Liver (tissue), 9 donors: ENCODE results near the gene SEC61G. TPM values are rescaled to one million over a fixed set of nuclear protein-coding genes. Genes with fewer than 3 reads are reported as not detected.

Source experiments
- DNase-seq: peaks from one replicate; pipeline ENCODE4 v3.0.0-alpha.2; 2017; ENCODE audit warnings: low spot score
- H3K27ac ChIP-seq, 2 donors: one replicate each; pipeline ENCODE4 v1.7.0; 2013; ENCODE audit warnings: inconsistent platforms in 2 of 2, low read length in 2 of 2, control low read depth in 1 of 2, low read depth in 1 of 2, mild to moderate bottlenecking in 1 of 2
- H3K27me3 ChIP-seq, 4 donors: one replicate each; pipeline versions ENCODE4 v1.6.1 to v1.7.0; 2013; ENCODE audit warnings: low read length in 3 of 4, inconsistent platforms in 1 of 4, mild to moderate bottlenecking in 1 of 4, moderate library complexity in 1 of 4; ENCODE audit not compliant: control insufficient read depth in 4 of 4, insufficient read depth in 4 of 4
- H3K36me3 ChIP-seq, 4 donors: one replicate each; pipeline versions ENCODE4 v1.6.1 to v1.7.0; 2013; ENCODE audit warnings: low read length in 3 of 4, mild to moderate bottlenecking in 3 of 4, low read depth in 1 of 4, moderate library complexity in 1 of 4; ENCODE audit not compliant: control insufficient read depth in 4 of 4, insufficient read depth in 3 of 4
- H3K4me1 ChIP-seq, 4 donors: one replicate each; pipeline versions ENCODE4 v1.6.1 to v1.7.0; 2013; ENCODE audit warnings: low read length in 3 of 4, mild to moderate bottlenecking in 3 of 4, moderate library complexity in 1 of 4; ENCODE audit not compliant: control insufficient read depth in 4 of 4, insufficient read depth in 4 of 4
- H3K4me3 ChIP-seq, 3 donors: one replicate each; pipeline versions ENCODE4 v1.6.1 to v1.7.0; 2013; ENCODE audit warnings: low read length in 3 of 3, control low read depth in 1 of 3, low read depth in 1 of 3, mild to moderate bottlenecking in 1 of 3
- H3K9ac ChIP-seq, 2 donors: one replicate each; pipeline ENCODE4 v1.7.0; 2013; ENCODE audit warnings: low read length in 2 of 2, mild to moderate bottlenecking in 2 of 2, moderate library complexity in 2 of 2, control low read depth in 1 of 2, low read depth in 1 of 2
- H3K9me3 ChIP-seq, 4 donors: one replicate each; pipeline versions ENCODE4 v1.6.1 to v1.7.0; 2013; ENCODE audit warnings: low read length in 3 of 4; ENCODE audit not compliant: control insufficient read depth in 4 of 4
- FOXA1 ChIP-seq: IDR thresholded peaks from 2 replicates; pipeline ENCODE4 v1.6.1; 2016; ENCODE audit warnings: antibody characterized with exemption
- FOXA2 ChIP-seq: IDR thresholded peaks from 2 replicates; pipeline ENCODE4 v1.6.1; 2016; ENCODE audit warnings: antibody characterized with exemption
- GABPA ChIP-seq, 2 donors: IDR thresholded peaks in 1 of 2; conservative IDR thresholded peaks in 1 of 2; 2 replicates each; pipeline ENCODE4 v1.6.1; 2016; ENCODE audit warnings: antibody characterized with exemption in 2 of 2, mild to moderate bottlenecking in 1 of 2, moderate library complexity in 1 of 2
- HNF4A ChIP-seq, 2 donors: conservative IDR thresholded peaks; 2 replicates each; pipeline ENCODE4 v1.6.1; 2016; ENCODE audit warnings: antibody characterized with exemption in 2 of 2, mild to moderate bottlenecking in 2 of 2
- HNF4G ChIP-seq: IDR thresholded peaks from 2 replicates; pipeline ENCODE4 v1.6.1; 2016; ENCODE audit warnings: antibody characterized with exemption
- JUND ChIP-seq, 2 donors: IDR thresholded peaks; 2 replicates each; pipeline ENCODE4 v1.6.1; 2016; ENCODE audit warnings: antibody characterized with exemption in 2 of 2
- NR2F2 ChIP-seq: IDR thresholded peaks from 2 replicates; pipeline ENCODE4 v1.6.1; 2016; ENCODE audit warnings: antibody characterized with exemption
- RAD21 ChIP-seq, 2 donors: IDR thresholded peaks; 2 replicates each; pipeline ENCODE4 v1.6.1; 2016; ENCODE audit warnings: antibody characterized with exemption in 2 of 2, mild to moderate bottlenecking in 2 of 2
- RXRA ChIP-seq, 2 donors: IDR thresholded peaks; 2 replicates each; pipeline ENCODE4 v1.6.1; 2017 to 2018; ENCODE audit warnings: antibody characterized with exemption in 2 of 2, mild to moderate bottlenecking in 1 of 2
- SP1 ChIP-seq: IDR thresholded peaks from 2 replicates; pipeline ENCODE4 v1.6.1; 2018; ENCODE audit warnings: antibody characterized with exemption, mild to moderate bottlenecking
- TAF1 ChIP-seq: conservative IDR thresholded peaks from 2 replicates; pipeline ENCODE4 v1.6.1; 2016; ENCODE audit warnings: antibody characterized with exemption, mild to moderate bottlenecking
- YY1 ChIP-seq: IDR thresholded peaks from 2 replicates; pipeline ENCODE4 v1.6.1; 2016; ENCODE audit warnings: antibody characterized with exemption, mild to moderate bottlenecking
- WGBS: extraction: QIAGEN DNeasy Blood & Tissue Kit; methylation state at CpG from one replicate; pipeline ENCODE4 v1.1.7; 2013; 5-methylcytosine and 5-hydroxymethylcytosine counted together
- polyA plus RNA-seq, 2 donors: library from polyadenylated mRNA; stranded (reverse) in 1 of 2; unstranded in 1 of 2; fragments of 200-250 nt in 1 of 2; fragments of >200 nt in 1 of 2; fragmentation: Nextera tagmentation in 1 of 2; extraction: Ambion mirVana in 1 of 2; gene quantifications; one replicate each; pipeline versions ENCODE4 v1.2.1 to v1.2.3, GENCODE V29; 2013 to 2015
- total RNA-seq, 2 donors: library from RNA; depleted of rRNA; stranded (reverse); fragments of >200 nt; gene quantifications; one replicate each; pipeline ENCODE4 v1.2.3, GENCODE V29; 2014
- TF ChIP-seq, protein P1 (sequence below): IDR thresholded peaks from 2 replicates; pipeline ENCODE4 v1.6.1; 2016; ENCODE audit warnings: antibody characterized with exemption
- TF ChIP-seq, protein P2 (sequence below): IDR thresholded peaks from 2 replicates; pipeline ENCODE4 v1.6.1; 2016; ENCODE audit warnings: antibody characterized with exemption
- TF ChIP-seq, protein P3 (sequence below): IDR thresholded peaks from 2 replicates; pipeline ENCODE4 v1.6.1; 2016; ENCODE audit warnings: antibody characterized with exemption, mild to moderate bottlenecking
- TF ChIP-seq, protein P4 (sequence below): IDR thresholded peaks from 2 replicates; pipeline ENCODE4 v1.6.1; 2016; ENCODE audit warnings: antibody characterized with exemption
- TF ChIP-seq, protein P5 (sequence below): fragments of 150-350 bp; IDR thresholded peaks from 2 replicates; pipeline ENCODE4 v1.5.1; 2017; ENCODE audit warnings: improper control_type of control experiment, low read depth, low read length; ENCODE audit not compliant: missing input control
- donor health status: healthy.
- donor health status: healthy.
- donor health status: healthy.
- donor health status: healthy.
- donor health status: healthy.

Gene SEC61G
- total and polyA plus RNA-seq, 4 donors = 57.0 to 329 (median 227) TPM

DNA sequence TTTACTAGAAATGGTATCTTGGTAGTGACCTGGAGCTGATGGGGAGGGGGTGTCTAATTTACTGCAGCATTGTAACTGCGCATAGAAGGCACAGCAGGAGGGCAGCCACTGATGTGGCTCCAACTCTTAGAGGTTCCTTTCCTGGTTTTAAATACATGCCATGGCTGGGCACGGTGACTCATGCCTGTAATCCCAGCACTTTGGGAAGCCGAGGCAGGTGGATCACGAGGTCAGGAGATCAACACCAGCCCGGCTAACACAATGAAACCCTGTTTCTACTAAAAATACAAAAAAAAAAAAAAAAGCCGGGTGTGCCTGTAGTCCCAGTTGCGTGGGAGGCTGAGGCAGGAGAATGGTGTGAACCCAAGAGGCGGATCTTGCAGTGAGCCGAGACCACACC lies 19.2 kb upstream of the SEC61G start:
- Histone ChIP-seq H3K27me3 (no peaks in the 10 kb centered on the region), H3K27ac (no peak overlapping the region), H3K9ac (no peak overlapping the region), H3K4me1 (peaks cover 0 to 4% (median 0%) of the 10 kb centered on the region in 4 donors), H3K9me3 (no peaks in the 10 kb centered on the region), H3K4me3 (no peak overlapping the region), H3K36me3 (no peaks in the 10 kb centered on the region)
- TF ChIP-seq FOXA2 (no peak), HNF4A (conservative IDR thresholded peaks at IDR 0.05) (no peak), NR2F2 (no peak), FOXA1 (no peak), RAD21 (IDR thresholded peaks at IDR 0.05) (no peak), SP1 (no peak), RXRA (IDR thresholded peaks at IDR 0.05) (no peak), HNF4G (no peak), YY1 (no peak)
- TF ChIP-seq, protein P1, sequence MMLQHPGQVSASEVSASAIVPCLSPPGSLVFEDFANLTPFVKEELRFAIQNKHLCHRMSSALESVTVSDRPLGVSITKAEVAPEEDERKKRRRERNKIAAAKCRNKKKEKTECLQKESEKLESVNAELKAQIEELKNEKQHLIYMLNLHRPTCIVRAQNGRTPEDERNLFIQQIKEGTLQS = no peak
- TF ChIP-seq, protein P2, sequence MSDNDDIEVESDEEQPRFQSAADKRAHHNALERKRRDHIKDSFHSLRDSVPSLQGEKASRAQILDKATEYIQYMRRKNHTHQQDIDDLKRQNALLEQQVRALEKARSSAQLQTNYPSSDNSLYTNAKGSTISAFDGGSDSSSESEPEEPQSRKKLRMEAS = no peak
- no peak for DNase-seq
- WGBS = 90% methylated on average over 9 of the region's 9 CpGs

DNA sequence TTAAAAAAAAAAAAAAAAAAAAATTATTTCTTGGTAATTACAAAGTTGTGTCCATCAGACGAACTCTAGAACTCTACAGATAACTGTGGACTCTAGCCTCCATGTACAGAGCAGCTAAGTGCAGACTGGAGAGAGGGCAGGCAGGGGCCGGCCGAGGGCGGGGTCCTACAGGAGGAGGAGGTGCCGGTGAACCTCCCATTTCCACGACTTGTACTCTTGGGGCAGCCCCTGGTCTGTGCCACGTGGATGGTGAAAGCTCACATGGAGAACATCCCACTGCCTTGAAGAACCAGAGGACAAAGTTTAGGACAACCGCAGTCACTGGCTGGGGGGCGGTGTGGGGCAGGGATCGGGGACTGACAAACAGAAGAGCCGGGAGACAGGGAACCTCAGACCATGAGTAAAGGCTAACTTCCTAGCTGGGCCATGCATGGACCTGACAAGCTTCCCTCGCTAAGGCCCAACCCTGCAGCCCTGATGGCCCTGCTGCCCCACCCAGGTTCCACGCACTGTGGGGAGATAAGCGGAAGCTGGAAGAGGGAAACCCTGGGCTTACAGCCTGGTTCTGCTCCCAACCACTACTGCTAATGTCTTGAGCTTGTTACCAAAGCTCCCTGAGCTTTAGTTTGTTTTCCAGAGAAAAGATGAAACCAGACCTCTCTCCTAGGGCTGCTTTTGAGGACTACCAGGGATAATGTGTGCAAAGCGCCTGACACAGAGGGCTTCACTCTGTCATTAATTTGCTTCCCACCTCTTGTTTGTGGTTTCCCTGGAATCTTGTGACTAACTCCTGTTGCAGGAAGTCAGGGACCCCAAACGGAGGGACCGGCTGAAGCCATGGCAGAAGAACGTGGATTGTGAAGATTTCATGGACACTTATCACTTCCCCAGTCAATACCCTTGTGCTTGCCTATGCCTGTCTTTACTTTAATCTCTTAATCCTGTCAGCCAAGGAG lies 16.1 kb upstream of the SEC61G start:
- no peak for DNase-seq
- H3K27me3 ChIP-seq = no peaks in the 10 kb centered on the region

More for the DNA sequence above, 16.1 kb upstream of the SEC61G start:
- TF ChIP-seq JUND (IDR thresholded peaks at IDR 0.05) (no peak), GABPA (IDR thresholded peaks at IDR 0.05 in 1 of 2, conservative IDR thresholded peaks at IDR 0.05 in 1 of 2) (no peak), FOXA2 (no peak), YY1 (no peak), RXRA (IDR thresholded peaks at IDR 0.05) (no peak), HNF4A (conservative IDR thresholded peaks at IDR 0.05) (no peak), HNF4G (no peak), SP1 (no peak), TAF1 (no peak), FOXA1 (no peak), RAD21 (IDR thresholded peaks at IDR 0.05) (no peak)
- TF ChIP-seq, protein P3, sequence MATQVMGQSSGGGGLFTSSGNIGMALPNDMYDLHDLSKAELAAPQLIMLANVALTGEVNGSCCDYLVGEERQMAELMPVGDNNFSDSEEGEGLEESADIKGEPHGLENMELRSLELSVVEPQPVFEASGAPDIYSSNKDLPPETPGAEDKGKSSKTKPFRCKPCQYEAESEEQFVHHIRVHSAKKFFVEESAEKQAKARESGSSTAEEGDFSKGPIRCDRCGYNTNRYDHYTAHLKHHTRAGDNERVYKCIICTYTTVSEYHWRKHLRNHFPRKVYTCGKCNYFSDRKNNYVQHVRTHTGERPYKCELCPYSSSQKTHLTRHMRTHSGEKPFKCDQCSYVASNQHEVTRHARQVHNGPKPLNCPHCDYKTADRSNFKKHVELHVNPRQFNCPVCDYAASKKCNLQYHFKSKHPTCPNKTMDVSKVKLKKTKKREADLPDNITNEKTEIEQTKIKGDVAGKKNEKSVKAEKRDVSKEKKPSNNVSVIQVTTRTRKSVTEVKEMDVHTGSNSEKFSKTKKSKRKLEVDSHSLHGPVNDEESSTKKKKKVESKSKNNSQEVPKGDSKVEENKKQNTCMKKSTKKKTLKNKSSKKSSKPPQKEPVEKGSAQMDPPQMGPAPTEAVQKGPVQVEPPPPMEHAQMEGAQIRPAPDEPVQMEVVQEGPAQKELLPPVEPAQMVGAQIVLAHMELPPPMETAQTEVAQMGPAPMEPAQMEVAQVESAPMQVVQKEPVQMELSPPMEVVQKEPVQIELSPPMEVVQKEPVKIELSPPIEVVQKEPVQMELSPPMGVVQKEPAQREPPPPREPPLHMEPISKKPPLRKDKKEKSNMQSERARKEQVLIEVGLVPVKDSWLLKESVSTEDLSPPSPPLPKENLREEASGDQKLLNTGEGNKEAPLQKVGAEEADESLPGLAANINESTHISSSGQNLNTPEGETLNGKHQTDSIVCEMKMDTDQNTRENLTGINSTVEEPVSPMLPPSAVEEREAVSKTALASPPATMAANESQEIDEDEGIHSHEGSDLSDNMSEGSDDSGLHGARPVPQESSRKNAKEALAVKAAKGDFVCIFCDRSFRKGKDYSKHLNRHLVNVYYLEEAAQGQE = no peak
- TF ChIP-seq, protein P4, sequence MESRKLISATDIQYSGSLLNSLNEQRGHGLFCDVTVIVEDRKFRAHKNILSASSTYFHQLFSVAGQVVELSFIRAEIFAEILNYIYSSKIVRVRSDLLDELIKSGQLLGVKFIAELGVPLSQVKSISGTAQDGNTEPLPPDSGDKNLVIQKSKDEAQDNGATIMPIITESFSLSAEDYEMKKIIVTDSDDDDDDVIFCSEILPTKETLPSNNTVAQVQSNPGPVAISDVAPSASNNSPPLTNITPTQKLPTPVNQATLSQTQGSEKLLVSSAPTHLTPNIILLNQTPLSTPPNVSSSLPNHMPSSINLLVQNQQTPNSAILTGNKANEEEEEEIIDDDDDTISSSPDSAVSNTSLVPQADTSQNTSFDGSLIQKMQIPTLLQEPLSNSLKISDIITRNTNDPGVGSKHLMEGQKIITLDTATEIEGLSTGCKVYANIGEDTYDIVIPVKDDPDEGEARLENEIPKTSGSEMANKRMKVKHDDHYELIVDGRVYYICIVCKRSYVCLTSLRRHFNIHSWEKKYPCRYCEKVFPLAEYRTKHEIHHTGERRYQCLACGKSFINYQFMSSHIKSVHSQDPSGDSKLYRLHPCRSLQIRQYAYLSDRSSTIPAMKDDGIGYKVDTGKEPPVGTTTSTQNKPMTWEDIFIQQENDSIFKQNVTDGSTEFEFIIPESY = no peak
- TF ChIP-seq, protein P2 = no peak
- TF ChIP-seq, protein P5, sequence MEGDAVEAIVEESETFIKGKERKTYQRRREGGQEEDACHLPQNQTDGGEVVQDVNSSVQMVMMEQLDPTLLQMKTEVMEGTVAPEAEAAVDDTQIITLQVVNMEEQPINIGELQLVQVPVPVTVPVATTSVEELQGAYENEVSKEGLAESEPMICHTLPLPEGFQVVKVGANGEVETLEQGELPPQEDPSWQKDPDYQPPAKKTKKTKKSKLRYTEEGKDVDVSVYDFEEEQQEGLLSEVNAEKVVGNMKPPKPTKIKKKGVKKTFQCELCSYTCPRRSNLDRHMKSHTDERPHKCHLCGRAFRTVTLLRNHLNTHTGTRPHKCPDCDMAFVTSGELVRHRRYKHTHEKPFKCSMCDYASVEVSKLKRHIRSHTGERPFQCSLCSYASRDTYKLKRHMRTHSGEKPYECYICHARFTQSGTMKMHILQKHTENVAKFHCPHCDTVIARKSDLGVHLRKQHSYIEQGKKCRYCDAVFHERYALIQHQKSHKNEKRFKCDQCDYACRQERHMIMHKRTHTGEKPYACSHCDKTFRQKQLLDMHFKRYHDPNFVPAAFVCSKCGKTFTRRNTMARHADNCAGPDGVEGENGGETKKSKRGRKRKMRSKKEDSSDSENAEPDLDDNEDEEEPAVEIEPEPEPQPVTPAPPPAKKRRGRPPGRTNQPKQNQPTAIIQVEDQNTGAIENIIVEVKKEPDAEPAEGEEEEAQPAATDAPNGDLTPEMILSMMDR = no peak
- no peak overlapping the region for H3K9ac ChIP-seq
- H3K9me3 ChIP-seq = no peaks in the 10 kb centered on the region
- no peaks in the 10 kb centered on the region for H3K36me3 ChIP-seq
- WGBS = 91% methylated on average over 18 of the region's 18 CpGs
- no peak overlapping the region for H3K4me3 ChIP-seq
- peaks cover 0 to 4% (median 0%) of the 10 kb centered on the region in 4 donors for H3K4me1 ChIP-seq
- H3K27ac ChIP-seq = no peak overlapping the region
